ENCODE measurements around the gene ATF6B. TPM values are rescaled to one million over a fixed set of nuclear protein-coding genes. Genes with fewer than 3 reads are reported as not detected.

ATF6B gene
- total RNA-seq, 1 donor from 2014 or later = 14.1 TPM

DNA sequence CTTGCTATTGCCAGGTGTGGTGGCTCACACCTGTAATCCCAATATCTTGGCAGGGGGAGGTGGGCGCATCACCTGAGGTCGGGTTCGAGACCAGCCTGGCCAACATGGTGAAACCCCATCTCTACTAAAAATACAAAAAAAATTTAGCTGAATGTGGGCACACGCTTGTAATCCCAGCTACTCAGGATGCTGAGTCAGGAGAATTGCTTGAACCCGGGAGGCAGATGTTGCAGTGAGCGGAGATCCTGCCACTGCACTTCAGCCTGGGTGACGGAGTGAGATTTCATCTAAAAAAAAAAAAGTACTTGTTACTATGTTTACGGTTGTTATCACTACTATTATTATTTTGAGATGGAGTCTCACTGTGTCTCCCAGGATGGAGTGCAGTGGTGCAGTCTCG is 28.8 kb upstream of the ATF6B start:
- Histone ChIP-seq H3K4me1 (ENCODE audit: control insufficient read depth in 3 of 3, insufficient read depth in 3 of 3, low read length in 3 of 3) (peaks cover 27 to 35% (median 29%) of the 10 kb centered on the region in 3 donors), H3K36me3 (ENCODE audit: control insufficient read depth in 3 of 3, insufficient read depth in 3 of 3, low read length in 3 of 3) (peaks cover 19 to 25% (median 24%) of the 10 kb centered on the region in 3 donors), H3K9ac (ENCODE audit: low read depth in 1 of 3, low read length in 3 of 3) (no peak overlapping the region)

DNA sequence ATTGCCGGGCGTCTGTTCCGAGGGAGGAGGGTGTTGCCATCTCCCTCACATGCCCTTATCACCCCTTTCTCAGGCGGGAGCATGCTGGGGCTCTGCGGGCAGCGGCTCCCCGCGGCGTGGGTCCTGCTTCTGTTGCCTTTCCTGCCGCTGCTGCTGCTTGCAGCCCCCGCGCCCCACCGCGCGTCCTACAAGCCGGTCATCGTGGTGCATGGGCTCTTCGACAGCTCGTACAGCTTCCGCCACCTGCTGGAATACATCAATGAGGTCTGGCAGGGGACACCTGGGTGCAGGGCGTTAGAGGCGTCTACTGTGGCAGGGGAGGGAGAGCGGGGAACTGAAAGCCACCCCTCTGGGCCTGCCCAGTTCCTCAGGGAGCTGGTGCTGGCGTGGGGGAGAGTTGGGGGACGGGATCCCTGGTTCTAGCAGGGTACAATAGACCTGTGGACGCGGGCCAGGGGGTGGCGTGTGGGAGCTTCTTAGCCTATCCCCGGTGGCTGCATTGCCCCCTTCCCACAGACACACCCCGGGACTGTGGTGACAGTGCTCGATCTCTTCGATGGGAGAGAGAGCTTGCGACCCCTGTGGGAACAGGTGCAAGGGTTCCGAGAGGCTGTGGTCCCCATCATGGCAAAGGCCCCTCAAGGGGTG is 26.6 kb upstream of the ATF6B start:
- H3K4me1 ChIP-seq (ENCODE audit: control insufficient read depth in 3 of 3, insufficient read depth in 3 of 3, low read length in 3 of 3) = peaks cover 28 to 35% (median 29%) of the 10 kb centered on the region in 3 donors
- peak overlapping the region; percentile 85 to 96 (median 95) for H3K9ac ChIP-seq (ENCODE audit: low read depth in 1 of 3, low read length in 3 of 3)
- H3K9me3 ChIP-seq (ENCODE audit: control insufficient read depth in 3 of 3, low read length in 3 of 3) = no peaks in the 10 kb centered on the region
- H3K27me3 ChIP-seq (ENCODE audit: control insufficient read depth in 3 of 3, insufficient read depth in 3 of 3, low read length in 3 of 3) = peaks cover 7 to 13% (median 12%) of the 10 kb centered on the region in 3 donors
- peak overlapping the region; percentile 94 to 95 (median 95) for H3K4me3 ChIP-seq (ENCODE audit: low read length in 3 of 3)
- peak overlapping the region; percentile 86 for H3K27ac ChIP-seq (ENCODE audit: low read depth, low read length)
- H3K36me3 ChIP-seq (ENCODE audit: control insufficient read depth in 3 of 3, insufficient read depth in 3 of 3, low read length in 3 of 3) = peaks cover 19 to 25% (median 24%) of the 10 kb centered on the region in 3 donors

More for the DNA sequence above, 28.8 kb upstream of the ATF6B start:
- Histone ChIP-seq H3K9me3 (ENCODE audit: control insufficient read depth in 3 of 3, low read length in 3 of 3) (no peaks in the 10 kb centered on the region), H3K27me3 (ENCODE audit: control insufficient read depth in 3 of 3, insufficient read depth in 3 of 3, low read length in 3 of 3) (no peaks in the 10 kb centered on the region), H3K4me3 (ENCODE audit: low read length in 3 of 3) (no peak overlapping the region), H3K27ac (ENCODE audit: low read depth, low read length) (no peak overlapping the region)

DNA sequence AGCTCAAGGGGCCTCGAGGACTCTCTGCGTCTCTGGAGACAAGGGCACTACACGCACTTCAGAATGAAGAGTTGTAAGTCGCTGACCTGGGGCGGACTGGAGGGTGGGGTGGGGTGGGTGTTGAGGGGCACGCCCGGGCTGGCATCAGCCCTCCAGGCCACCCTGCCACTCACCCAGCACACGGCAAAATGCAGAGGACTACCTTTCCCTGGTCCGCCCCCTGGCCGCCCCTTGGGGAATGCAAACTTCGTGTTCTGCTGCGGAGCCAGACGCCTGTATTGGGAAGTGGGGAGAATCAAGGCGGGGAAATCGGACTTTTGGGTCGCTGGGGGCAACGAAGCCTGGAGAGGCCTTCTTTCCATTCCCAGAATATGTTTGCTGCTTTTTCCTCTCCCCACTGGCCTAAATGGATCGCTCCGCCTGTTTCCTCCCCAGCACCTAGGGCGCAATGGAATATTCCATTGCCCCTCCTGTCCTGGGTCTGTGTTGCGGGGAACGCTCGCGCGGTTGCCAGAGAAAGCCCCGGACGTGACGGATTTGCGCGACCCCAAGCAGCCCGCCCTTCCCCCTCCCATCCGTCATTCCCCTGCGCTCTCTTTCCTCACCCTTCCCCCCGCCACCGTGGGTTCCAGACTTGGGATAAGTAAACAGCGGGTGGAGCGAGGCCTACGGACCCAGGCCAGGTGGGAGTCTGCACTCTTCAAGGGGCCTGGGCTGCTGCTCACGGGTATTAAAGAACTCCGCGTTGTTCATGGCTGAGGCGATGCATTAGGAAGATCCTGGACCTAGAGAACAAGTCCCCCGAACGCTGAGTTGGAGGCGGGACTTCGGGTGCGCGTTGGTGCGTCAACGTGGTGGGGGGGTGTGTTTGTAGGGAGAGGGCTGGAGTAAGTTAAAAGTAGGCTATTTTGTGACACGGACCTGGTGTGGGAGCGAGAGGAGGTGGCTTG is 25.8 kb upstream of the ATF6B start, which contains the start of gene PPT2:
TSS of gene PPT2 (plus strand) at position 578 of the 950 bp plus-strand sequence. CDS start 454 bp downstream, outside the sequence.
- Histone ChIP-seq H3K4me1 (ENCODE audit: control insufficient read depth in 3 of 3, insufficient read depth in 3 of 3, low read length in 3 of 3) (peaks cover 28 to 35% (median 29%) of the 10 kb centered on the region in 3 donors), H3K27ac (ENCODE audit: low read depth, low read length) (peak within 1 kb of the TSS; percentile 86), H3K9me3 (ENCODE audit: control insufficient read depth in 3 of 3, low read length in 3 of 3) (no peaks in the 10 kb centered on the region), H3K36me3 (ENCODE audit: control insufficient read depth in 3 of 3, insufficient read depth in 3 of 3, low read length in 3 of 3) (peaks cover 19 to 25% (median 24%) of the 10 kb centered on the region in 3 donors), H3K9ac (ENCODE audit: low read depth in 1 of 3, low read length in 3 of 3) (peak within 1 kb of the TSS; percentile 85 to 96 (median 95)), H3K27me3 (ENCODE audit: control insufficient read depth in 3 of 3, insufficient read depth in 3 of 3, low read length in 3 of 3) (peaks cover 12 to 21% (median 14%) of the 10 kb centered on the region in 3 donors), H3K4me3 (ENCODE audit: low read length in 3 of 3) (peak within 1 kb of the TSS; percentile 94 to 95 (median 95))

DNA sequence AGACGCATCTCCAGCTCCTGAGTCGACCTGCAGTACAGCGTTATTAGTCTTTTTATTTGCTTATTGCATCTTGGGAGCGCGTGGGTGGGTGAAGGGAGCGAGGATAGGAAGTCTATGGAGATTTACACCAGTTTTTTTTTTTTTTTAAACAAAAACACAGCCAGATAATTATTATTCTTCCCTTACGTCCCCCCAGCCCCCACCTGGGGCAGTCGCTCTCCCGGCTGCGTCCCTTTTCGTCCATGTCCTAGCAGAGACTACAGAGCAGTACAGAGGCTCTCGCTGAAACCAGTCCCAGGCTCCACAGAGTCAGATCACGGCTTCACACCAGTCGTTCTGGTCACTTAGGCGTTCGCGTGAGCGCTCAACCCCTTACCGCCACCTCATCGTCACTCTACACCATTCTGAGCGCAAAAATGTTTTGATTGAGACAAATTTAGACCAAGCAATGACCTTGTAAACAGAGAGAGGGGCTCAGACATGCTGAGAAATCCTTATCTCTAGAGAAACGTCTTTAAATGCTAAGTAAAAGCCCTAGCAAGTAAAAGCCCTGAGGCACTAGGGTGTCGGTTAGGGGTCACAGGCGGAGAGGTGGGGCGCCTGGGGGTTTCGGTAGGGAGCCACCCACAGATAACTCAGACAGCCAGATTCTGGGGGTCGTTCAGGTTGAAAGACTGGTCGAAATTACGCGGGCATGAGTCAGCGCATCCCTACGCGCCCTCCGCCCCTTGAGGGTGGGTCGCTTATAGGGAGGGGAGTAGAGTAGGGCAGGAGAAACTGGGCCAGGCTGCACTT is 24.9 kb upstream of the ATF6B start:
- H3K4me3 ChIP-seq (ENCODE audit: low read length in 3 of 3) = peak overlapping the region; percentile 94 to 95 (median 95)
- peaks cover 11 to 17% (median 16%) of the 10 kb centered on the region in 3 donors for H3K36me3 ChIP-seq (ENCODE audit: control insufficient read depth in 3 of 3, insufficient read depth in 3 of 3, low read length in 3 of 3)
- H3K9me3 ChIP-seq (ENCODE audit: control insufficient read depth in 3 of 3, low read length in 3 of 3) = no peaks in the 10 kb centered on the region
- H3K4me1 ChIP-seq (ENCODE audit: control insufficient read depth in 3 of 3, insufficient read depth in 3 of 3, low read length in 3 of 3) = peaks cover 28 to 35% (median 29%) of the 10 kb centered on the region in 3 donors
- H3K27ac ChIP-seq (ENCODE audit: low read depth, low read length) = peak overlapping the region; percentile 86
- peaks cover 14 to 27% (median 19%) of the 10 kb centered on the region in 3 donors for H3K27me3 ChIP-seq (ENCODE audit: control insufficient read depth in 3 of 3, insufficient read depth in 3 of 3, low read length in 3 of 3)
- H3K9ac ChIP-seq (ENCODE audit: low read depth in 1 of 3, low read length in 3 of 3) = peak overlapping the region; percentile 85 to 96 (median 95)

DNA sequence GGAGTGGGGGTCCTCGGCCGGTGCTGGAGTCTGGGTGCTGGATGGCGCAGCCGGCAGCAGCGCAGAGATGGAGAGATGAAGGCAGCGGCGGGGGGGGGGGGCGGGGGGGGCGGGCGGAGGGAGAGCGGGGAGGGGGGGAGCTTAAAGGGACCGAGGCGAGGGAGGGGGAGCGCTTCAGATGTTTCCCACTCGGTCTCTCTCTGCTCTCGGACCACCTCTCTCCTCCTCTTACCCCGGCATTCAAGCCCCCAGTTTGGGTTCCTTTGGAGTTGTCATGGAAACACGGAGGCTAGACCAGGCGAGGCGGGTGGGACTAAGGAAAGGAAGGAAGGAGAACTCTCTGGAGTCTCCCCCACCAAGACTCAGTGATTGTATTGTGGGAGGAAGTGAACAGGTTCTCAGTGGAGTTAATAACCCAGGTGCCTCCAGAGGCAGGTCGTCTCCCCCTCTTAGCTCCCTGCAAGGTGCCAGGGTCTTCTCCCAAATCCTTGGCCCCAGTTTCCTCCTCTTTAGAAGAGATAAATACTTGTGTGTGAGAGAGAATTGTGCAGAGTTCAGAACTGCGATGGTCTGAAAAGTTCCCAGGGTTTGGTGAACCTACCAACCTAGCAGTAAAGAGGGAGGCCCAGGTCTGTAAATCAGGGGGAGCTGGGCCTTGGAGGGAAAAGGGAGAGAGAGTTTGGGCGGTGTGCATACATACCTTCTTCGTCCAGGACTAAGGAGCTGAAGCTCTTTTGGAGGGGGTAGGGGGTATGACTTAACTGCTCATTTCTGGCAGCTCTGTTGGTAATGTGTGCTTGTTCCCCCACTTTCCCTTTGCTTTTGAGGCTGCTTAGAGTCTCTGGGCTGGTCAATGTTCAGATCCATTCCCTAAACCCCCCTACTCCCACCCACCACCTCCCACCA is 24.1 kb upstream of the ATF6B start, which contains the start of gene PRRT1:
TSS of gene PRRT1 (minus strand) at position 77 of the 906 bp plus-strand sequence. CDS start 112 bp downstream, outside the sequence.
- H3K27ac ChIP-seq (ENCODE audit: low read depth, low read length) = peak within 1 kb of the TSS; percentile 86
- H3K9ac ChIP-seq (ENCODE audit: low read depth in 1 of 3, low read length in 3 of 3) = peak within 1 kb of the TSS; percentile 68 to 95 (median 85)
- peaks cover 28 to 35% (median 29%) of the 10 kb centered on the region in 3 donors for H3K4me1 ChIP-seq (ENCODE audit: control insufficient read depth in 3 of 3, insufficient read depth in 3 of 3, low read length in 3 of 3)
- peak within 1 kb of the TSS; percentile 94 to 95 (median 95) for H3K4me3 ChIP-seq (ENCODE audit: low read length in 3 of 3)
- H3K9me3 ChIP-seq (ENCODE audit: control insufficient read depth in 3 of 3, low read length in 3 of 3) = no peaks in the 10 kb centered on the region
- peaks cover 4 to 10% (median 9%) of the 10 kb centered on the region in 3 donors for H3K36me3 ChIP-seq (ENCODE audit: control insufficient read depth in 3 of 3, insufficient read depth in 3 of 3, low read length in 3 of 3)
- peaks cover 17 to 34% (median 25%) of the 10 kb centered on the region in 3 donors for H3K27me3 ChIP-seq (ENCODE audit: control insufficient read depth in 3 of 3, insufficient read depth in 3 of 3, low read length in 3 of 3)

DNA sequence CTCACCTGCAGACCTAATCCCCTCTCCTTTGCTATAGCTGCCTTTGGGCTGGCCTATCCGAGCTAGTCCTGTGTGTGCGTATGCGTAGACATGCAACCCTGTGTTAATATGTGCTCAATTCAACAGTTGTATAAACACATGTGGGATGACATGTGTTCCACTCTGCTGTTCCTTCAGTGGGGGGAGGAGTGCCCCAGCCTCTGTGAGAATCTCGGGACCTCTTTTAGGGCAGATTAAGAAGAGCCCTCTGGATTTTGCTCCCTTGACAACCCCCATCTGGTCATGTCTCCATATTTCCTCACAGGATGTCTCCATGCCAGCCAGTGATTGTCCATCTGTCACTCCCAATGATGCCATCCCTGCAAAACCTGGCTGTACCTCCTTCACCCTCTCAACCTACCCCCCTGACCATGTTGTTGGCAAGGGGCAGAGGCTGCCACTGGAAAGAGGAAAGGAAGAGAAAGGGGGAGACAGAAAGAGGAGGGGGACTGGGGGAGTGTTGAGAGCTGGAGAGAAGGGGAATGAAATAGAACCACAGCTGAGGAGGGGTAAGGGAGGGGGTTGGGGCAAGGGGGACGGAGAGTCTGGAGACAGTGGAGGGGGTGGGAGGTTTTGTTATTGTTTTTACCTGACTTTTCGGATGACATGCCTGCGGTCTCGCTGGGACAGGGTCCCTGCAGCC is 23.3 kb upstream of the ATF6B start:
- H3K27me3 ChIP-seq (ENCODE audit: control insufficient read depth in 3 of 3, insufficient read depth in 3 of 3, low read length in 3 of 3) = peaks cover 17 to 34% (median 25%) of the 10 kb centered on the region in 3 donors
- H3K36me3 ChIP-seq (ENCODE audit: control insufficient read depth in 3 of 3, insufficient read depth in 3 of 3, low read length in 3 of 3) = peaks cover 3 to 5% (median 4%) of the 10 kb centered on the region in 3 donors
- H3K4me3 ChIP-seq (ENCODE audit: low read length in 3 of 3) = peak overlapping the region in 2 of 3 donors; percentile 17 to 26
- H3K9me3 ChIP-seq (ENCODE audit: control insufficient read depth in 3 of 3, low read length in 3 of 3) = no peaks in the 10 kb centered on the region
- H3K4me1 ChIP-seq (ENCODE audit: control insufficient read depth in 3 of 3, insufficient read depth in 3 of 3, low read length in 3 of 3) = peaks cover 28 to 35% (median 29%) of the 10 kb centered on the region in 3 donors
- no peak overlapping the region for H3K9ac ChIP-seq (ENCODE audit: low read depth in 1 of 3, low read length in 3 of 3)
- H3K27ac ChIP-seq (ENCODE audit: low read depth, low read length) = no peak overlapping the region

DNA sequence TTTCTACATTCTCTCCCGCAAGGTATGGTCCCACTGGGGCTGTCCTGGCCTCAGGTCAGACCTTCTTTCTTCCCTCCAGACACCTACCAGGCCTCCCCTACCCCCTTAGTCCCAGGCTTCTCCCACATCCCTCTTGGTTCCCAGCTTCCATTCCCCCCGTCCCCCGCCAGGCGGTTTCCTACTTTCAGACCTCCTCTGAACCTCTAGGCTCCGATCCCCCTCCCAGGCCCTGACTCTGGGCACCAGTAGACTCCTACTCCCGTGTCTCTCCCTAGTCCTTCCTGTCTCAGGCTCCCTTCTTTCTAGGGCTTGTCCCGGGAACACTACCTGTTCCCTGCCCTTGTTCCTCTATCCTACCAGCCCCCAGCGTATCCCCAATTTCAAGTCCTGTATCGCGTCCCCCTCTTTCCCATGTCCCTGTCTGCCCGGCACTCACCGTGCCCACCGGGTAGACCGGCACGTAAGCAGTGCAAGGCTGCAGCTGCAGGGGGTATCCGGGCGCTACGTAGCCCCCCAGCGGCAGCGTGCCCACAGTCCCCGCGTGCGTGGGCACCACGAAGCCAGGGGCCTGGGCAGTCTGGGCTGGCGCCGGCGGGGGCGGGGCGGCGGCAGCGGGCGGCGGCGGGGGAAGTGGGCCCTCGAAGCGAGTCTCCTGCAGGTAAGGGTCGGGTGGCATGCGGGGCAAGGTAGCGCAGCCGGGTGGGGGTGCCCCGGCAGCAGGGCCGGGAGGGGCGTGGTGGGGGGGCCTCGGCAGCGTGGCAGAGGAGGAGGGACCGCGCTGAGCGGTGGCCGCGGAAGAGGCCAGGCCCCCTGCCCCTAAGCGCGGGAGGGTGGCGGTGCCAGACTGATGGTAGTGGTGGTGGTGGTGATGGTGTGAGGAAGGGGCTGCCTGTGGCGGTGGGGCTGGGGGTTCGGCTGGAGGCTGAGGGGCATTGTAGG is 22.2 kb upstream of the ATF6B start:
- peaks cover 24 to 29% (median 24%) of the 10 kb centered on the region in 3 donors for H3K4me1 ChIP-seq (ENCODE audit: control insufficient read depth in 3 of 3, insufficient read depth in 3 of 3, low read length in 3 of 3)
- no peak overlapping the region for H3K9ac ChIP-seq (ENCODE audit: low read depth in 1 of 3, low read length in 3 of 3)
- no peak overlapping the region for H3K4me3 ChIP-seq (ENCODE audit: low read length in 3 of 3)
- H3K27me3 ChIP-seq (ENCODE audit: control insufficient read depth in 3 of 3, insufficient read depth in 3 of 3, low read length in 3 of 3) = peaks cover 17 to 34% (median 25%) of the 10 kb centered on the region in 3 donors
- H3K9me3 ChIP-seq (ENCODE audit: control insufficient read depth in 3 of 3, low read length in 3 of 3) = no peaks in the 10 kb centered on the region
- peaks cover 0 to under 1% (median 0%) of the 10 kb centered on the region in 3 donors for H3K36me3 ChIP-seq (ENCODE audit: control insufficient read depth in 3 of 3, insufficient read depth in 3 of 3, low read length in 3 of 3)
- no peak overlapping the region for H3K27ac ChIP-seq (ENCODE audit: low read depth, low read length)

All from skeletal muscle tissue (tissue), 4 donors.